ENCODE measurements around the gene CASZ1.

The CASZ1 gene

GRCh38 chr1:10694633-10695627, 101.5 kb downstream of the CASZ1 start:
- Histone ChIP-seq H4K20me1 (ENCODE audit: insufficient read depth, low read length) (peaks cover 31% of the 10 kb centered on the region), H3K27ac (ENCODE audit: low read length) (no peak overlapping the region), H3K27me3 (ENCODE audit: insufficient read depth, low read length, poor library complexity) (peaks cover 12% of the 10 kb centered on the region), H3K4me1 (ENCODE audit: insufficient read depth, low read length) (peaks cover 21% of the 10 kb centered on the region), H3K9me3 (ENCODE audit: insufficient read depth, low read length, severe bottlenecking) (no peaks in the 10 kb centered on the region), H3K4me2 (ENCODE audit: insufficient read depth, low read length) (peak overlapping the region; percentile 69), H3K9ac (ENCODE audit: low read depth, low read length) (peak overlapping the region; percentile 53), H3K4me3 (ENCODE audit: low read depth in 1 of 2, low read length in 2 of 2) (peak overlapping the region in 1 of 2 experiments; percentile 58; a peak in 2 of 4 replicates), H3K36me3 (ENCODE audit: insufficient read depth, low read length) (no peaks in the 10 kb centered on the region; the same call in 1 of the 2 replicates), H2AFZ (ENCODE audit: low read depth, low read length) (peak overlapping the region; percentile 57), H3K79me2 (ENCODE audit: insufficient read depth, low read length) (peaks cover 16% of the 10 kb centered on the region)
- DNase-seq, result peak; percentile 89
- TF ChIP-seq EZH2 (IDR thresholded peaks at IDR 0.05; ENCODE audit: borderline replicate concordance, low read depth, low read length, severe bottlenecking) (no peak), CTCF (IDR thresholded peaks at IDR 0.05; ENCODE audit: borderline replicate concordance, extremely low read depth, low read length, poor library complexity, severe bottlenecking) (no peak)
- ATAC-seq (ENCODE audit: insufficient read depth, low read depth), result peak; percentile 76

- peaks cover 21% of the 10 kb centered on the region for H3K4me1 ChIP-seq (ENCODE audit: insufficient read depth, low read length)
- H3K9ac ChIP-seq (ENCODE audit: low read depth, low read length), result peak overlapping the region; percentile 80
- H3K27ac ChIP-seq (ENCODE audit: low read length), result no peak overlapping the region
- peak overlapping the region; percentile 92 for H3K4me2 ChIP-seq (ENCODE audit: insufficient read depth, low read length)
- peak overlapping the region; percentile 91 for H2AFZ ChIP-seq (ENCODE audit: low read depth, low read length)
- no peaks in the 10 kb centered on the region; the same call in 1 of the 2 replicates for H3K36me3 ChIP-seq (ENCODE audit: insufficient read depth, low read length)
- peaks cover 12% of the 10 kb centered on the region for H3K27me3 ChIP-seq (ENCODE audit: insufficient read depth, low read length, poor library complexity)
- DNase-seq (no peak), ATAC-seq (ENCODE audit: insufficient read depth, low read depth) (peak; percentile 63)
- peak overlapping the region; percentile 86 to 92; a peak in 3 of 4 replicates for H3K4me3 ChIP-seq (ENCODE audit: low read depth in 1 of 2, low read length in 2 of 2)
- no peak for TF ChIP-seq CTCF (IDR thresholded peaks at IDR 0.05; ENCODE audit: borderline replicate concordance, extremely low read depth, low read length, poor library complexity, severe bottlenecking)
- TF ChIP-seq EZH2 (IDR thresholded peaks at IDR 0.05; ENCODE audit: borderline replicate concordance, low read depth, low read length, severe bottlenecking), result no peak
- H4K20me1 ChIP-seq (ENCODE audit: insufficient read depth, low read length), result peaks cover 37% of the 10 kb centered on the region
- no peaks in the 10 kb centered on the region for H3K9me3 ChIP-seq (ENCODE audit: insufficient read depth, low read length, severe bottlenecking)
- H3K79me2 ChIP-seq (ENCODE audit: insufficient read depth, low read length), result peaks cover 20% of the 10 kb centered on the region
Observed at GRCh38 chr1:10694274-10694632, 102.2 kb downstream of the CASZ1 start.

GRCh38 chr1:10693497-10694273, 102.8 kb downstream of the CASZ1 start:
- H3K9ac ChIP-seq (ENCODE audit: low read depth, low read length), result peak overlapping the region; percentile 80
- H3K4me3 ChIP-seq (ENCODE audit: low read depth in 1 of 2, low read length in 2 of 2), result peak overlapping the region; percentile 86 to 92; a peak in 3 of 4 replicates
- H2AFZ ChIP-seq (ENCODE audit: low read depth, low read length), result peak overlapping the region; percentile 91
- no peaks in the 10 kb centered on the region for H3K9me3 ChIP-seq (ENCODE audit: insufficient read depth, low read length, severe bottlenecking)
- no peak for TF ChIP-seq EZH2 (IDR thresholded peaks at IDR 0.05; ENCODE audit: borderline replicate concordance, low read depth, low read length, severe bottlenecking)
- no peak for TF ChIP-seq CTCF (IDR thresholded peaks at IDR 0.05; ENCODE audit: borderline replicate concordance, extremely low read depth, low read length, poor library complexity, severe bottlenecking)
- H3K4me1 ChIP-seq (ENCODE audit: insufficient read depth, low read length), result peaks cover 21% of the 10 kb centered on the region
- peaks cover 20% of the 10 kb centered on the region for H3K79me2 ChIP-seq (ENCODE audit: insufficient read depth, low read length)
- no peaks in the 10 kb centered on the region; the same call in 1 of the 2 replicates for H3K36me3 ChIP-seq (ENCODE audit: insufficient read depth, low read length)
- peaks cover 12% of the 10 kb centered on the region for H3K27me3 ChIP-seq (ENCODE audit: insufficient read depth, low read length, poor library complexity)
- ATAC-seq (ENCODE audit: insufficient read depth, low read depth), result peak; percentile 32
- H3K27ac ChIP-seq (ENCODE audit: low read length), result peak overlapping the region; percentile 66; the same call in 1 of the 2 replicates
- peak overlapping the region; percentile 92 for H3K4me2 ChIP-seq (ENCODE audit: insufficient read depth, low read length)
- H4K20me1 ChIP-seq (ENCODE audit: insufficient read depth, low read length), result peaks cover 42% of the 10 kb centered on the region
- DNase-seq, result peak; percentile 56

All from DND-41 (cell line).